ENCODE measurements around the gene SLC22A23.

Gene SLC22A23

GRCh38 chr6:3366596-3367413 is 90.0 kb downstream of the SLC22A23 start:
- no peak for DNase-seq

- DNase-seq, result no peak
Measured at GRCh38 chr6:3364391-3364790, 92.5 kb downstream of the SLC22A23 start.

GRCh38 chr6:3363296-3364025 is 93.4 kb downstream of the SLC22A23 start:
- no peak for DNase-seq

- no peak for DNase-seq
Measured at GRCh38 chr6:3361312-3362037, 95.4 kb downstream of the SLC22A23 start.

GRCh38 chr6:3360727-3361045 is 96.2 kb downstream of the SLC22A23 start:
- no peak for DNase-seq

GRCh38 chr6:3359973-3360726 is 96.7 kb downstream of the SLC22A23 start:
- no peak for DNase-seq

- no peak for DNase-seq
Measured at GRCh38 chr6:3359101-3359752, 97.6 kb downstream of the SLC22A23 start.

GRCh38 chr6:3358413-3359100 is 98.3 kb downstream of the SLC22A23 start:
- no peak for DNase-seq

- no peak for DNase-seq
Measured at GRCh38 chr6:3357678-3358077, 99.2 kb downstream of the SLC22A23 start.

GRCh38 chr6:3356824-3357420 is 99.9 kb downstream of the SLC22A23 start:
- DNase-seq, result no peak

GRCh38 chr6:3356056-3356823 is 100.6 kb downstream of the SLC22A23 start:
- DNase-seq, result peak; percentile 39

- no peak for DNase-seq
Measured at GRCh38 chr6:3355358-3356055, 101.3 kb downstream of the SLC22A23 start.

GRCh38 chr6:3355011-3355357 is 101.9 kb downstream of the SLC22A23 start:
- no peak for DNase-seq

- DNase-seq, result no peak
Measured at GRCh38 chr6:3353939-3354338, 102.9 kb downstream of the SLC22A23 start.

GRCh38 chr6:3353213-3353903 is 103.5 kb downstream of the SLC22A23 start:
- DNase-seq, result no peak

GRCh38 chr6:3352678-3353077 is 104.2 kb downstream of the SLC22A23 start:
- DNase-seq, result no peak

GRCh38 chr6:3351829-3352524 is 104.9 kb downstream of the SLC22A23 start:
- DNase-seq, result no peak

GRCh38 chr6:3351105-3351676 is 105.7 kb downstream of the SLC22A23 start:
- no peak for DNase-seq
